GM12891 (cell line): ENCODE data around the gene GPR15LG.

ENCODE experiments used
- POLR2A ChIP-seq: IDR thresholded peaks from 2 replicates; pipeline ENCODE4 v1.6.1; 2011; ENCODE audit warnings: low read depth, low read length, control low read depth
- POLR2AphosphoS5 ChIP-seq: IDR thresholded peaks from 2 replicates; pipeline ENCODE4 v1.6.1; 2011; ENCODE audit warnings: low read depth, low read length, control low read depth

DNA sequence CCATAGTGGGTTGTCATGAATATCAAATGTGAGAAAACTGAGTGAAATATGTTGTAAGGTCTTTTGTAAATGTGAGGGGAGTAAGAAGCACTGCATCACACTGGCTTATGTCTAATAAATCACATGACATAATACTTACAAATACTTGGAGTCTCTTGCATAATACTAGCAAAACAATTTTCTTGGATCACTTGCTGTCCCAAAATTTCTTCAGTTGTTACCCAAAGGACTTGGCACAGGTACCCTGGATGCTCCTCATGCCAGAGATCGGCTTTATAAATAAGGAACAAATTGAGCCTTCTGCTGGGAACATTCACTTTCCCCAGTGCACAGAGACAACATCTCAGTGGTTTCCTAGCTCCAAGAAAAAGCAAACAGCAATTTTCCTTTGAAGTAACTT, 56.8 kb downstream of the GPR15LG start:
- TF ChIP-seq POLR2A (no peak), POLR2AphosphoS5 (no peak)
